ENCODE data around the gene LAD1.

The LAD1 gene

GRCh38 chr1:201375169-201375568 is 24.0 kb downstream of the LAD1 start:
- DNase-seq (ENCODE audit: insufficient read length, low spot score), result no peak
- no peak for TF ChIP-seq POLR2A (IDR thresholded peaks at IDR 0.05; ENCODE audit: low read depth, low read length)
- no peak for FAIRE-seq

- FAIRE-seq (no peak), DNase-seq (ENCODE audit: insufficient read length, low spot score) (no peak)
- TF ChIP-seq POLR2A (IDR thresholded peaks at IDR 0.05; ENCODE audit: low read depth, low read length), result no peak
Measured at GRCh38 chr1:201374364-201374763, 24.8 kb downstream of the LAD1 start.

- FAIRE-seq (no peak), DNase-seq (ENCODE audit: insufficient read length, low spot score) (no peak)
- TF ChIP-seq POLR2A (IDR thresholded peaks at IDR 0.05; ENCODE audit: low read depth, low read length), result no peak
Measured at GRCh38 chr1:201371792-201372191, 27.3 kb downstream of the LAD1 start.

GRCh38 chr1:201371276-201371675 is 27.8 kb downstream of the LAD1 start:
- TF ChIP-seq POLR2A (IDR thresholded peaks at IDR 0.05; ENCODE audit: low read depth, low read length), result no peak
- no peak for DNase-seq (ENCODE audit: insufficient read length, low spot score)
- FAIRE-seq, result no peak

- no peak for TF ChIP-seq POLR2A (IDR thresholded peaks at IDR 0.05; ENCODE audit: low read depth, low read length)
- no peak for DNase-seq (ENCODE audit: insufficient read length, low spot score)
- FAIRE-seq, result no peak
Measured at GRCh38 chr1:201370500-201370899, 28.6 kb downstream of the LAD1 start.

GRCh38 chr1:201369209-201369608 is 29.9 kb downstream of the LAD1 start:
- no peak for TF ChIP-seq POLR2A (IDR thresholded peaks at IDR 0.05; ENCODE audit: low read depth, low read length)
- FAIRE-seq, result no peak

GRCh38 chr1:201366696-201367095 is 32.4 kb downstream of the LAD1 start:
- DNase-seq (ENCODE audit: insufficient read length, low spot score) (no peak), FAIRE-seq (no peak)
- TF ChIP-seq POLR2A (IDR thresholded peaks at IDR 0.05; ENCODE audit: low read depth, low read length), result no peak

More at GRCh38 chr1:201369209-201369608, 29.9 kb downstream of the LAD1 start:
- DNase-seq (ENCODE audit: insufficient read length, low spot score), result no peak

- FAIRE-seq, result no peak
- no peak for TF ChIP-seq POLR2A (IDR thresholded peaks at IDR 0.05; ENCODE audit: low read depth, low read length)
- DNase-seq (ENCODE audit: insufficient read length, low spot score), result no peak
Measured at GRCh38 chr1:201365251-201365650, 33.9 kb downstream of the LAD1 start.

GRCh38 chr1:201364808-201365105 is 34.4 kb downstream of the LAD1 start:
- DNase-seq (ENCODE audit: insufficient read length, low spot score) (no peak), FAIRE-seq (no peak)
- no peak for TF ChIP-seq POLR2A (IDR thresholded peaks at IDR 0.05; ENCODE audit: low read depth, low read length)

- FAIRE-seq (no peak), DNase-seq (ENCODE audit: insufficient read length, low spot score) (no peak)
- TF ChIP-seq POLR2A (IDR thresholded peaks at IDR 0.05; ENCODE audit: low read depth, low read length), result no peak
Measured at GRCh38 chr1:201363467-201363866, 35.7 kb downstream of the LAD1 start.

GRCh38 chr1:201362906-201363305 is 36.2 kb downstream of the LAD1 start:
- FAIRE-seq (no peak), DNase-seq (ENCODE audit: insufficient read length, low spot score) (no peak)
- TF ChIP-seq POLR2A (IDR thresholded peaks at IDR 0.05; ENCODE audit: low read depth, low read length), result no peak

- FAIRE-seq (no peak), DNase-seq (ENCODE audit: insufficient read length, low spot score) (peak; percentile 70)
- TF ChIP-seq POLR2A (IDR thresholded peaks at IDR 0.05; ENCODE audit: low read depth, low read length), result no peak
Measured at GRCh38 chr1:201361652-201362504, 37.2 kb downstream of the LAD1 start.

GRCh38 chr1:201360901-201361651 is 38.0 kb downstream of the LAD1 start:
- no peak for DNase-seq (ENCODE audit: insufficient read length, low spot score)
- no peak for TF ChIP-seq POLR2A (IDR thresholded peaks at IDR 0.05; ENCODE audit: low read depth, low read length)
- no peak for FAIRE-seq

GRCh38 chr1:201360486-201360885 is 38.6 kb downstream of the LAD1 start:
- no peak for TF ChIP-seq POLR2A (IDR thresholded peaks at IDR 0.05; ENCODE audit: low read depth, low read length)
- DNase-seq (ENCODE audit: insufficient read length, low spot score) (no peak), FAIRE-seq (no peak)

GRCh38 chr1:201359873-201360210 is 39.3 kb downstream of the LAD1 start:
- no peak for FAIRE-seq
- TF ChIP-seq POLR2A (IDR thresholded peaks at IDR 0.05; ENCODE audit: low read depth, low read length), result no peak
- DNase-seq (ENCODE audit: insufficient read length, low spot score), result no peak

Measured in H54 (cell line).